LHCN-M2 (cell line): ENCODE results near the gene ARHGAP4. TPM values are rescaled to one million over a fixed set of nuclear protein-coding genes. Genes with fewer than 3 reads are reported as not detected.

Experiments used
- DNase-seq: peaks from one replicate; pipeline ENCODE4 v3.0.0-alpha.2; 2012; ENCODE audit warnings: low read depth
- total RNA-seq: library from RNA; depleted of rRNA; stranded (reverse); fragments of >200 nt; gene quantifications from 2 replicates; pipeline ENCODE4 v1.2.3, GENCODE V29; 2014

The ARHGAP4 gene
- total RNA-seq, 1 experiment from 2014 or later: 15.2 TPM

- DNase-seq: no peak
These were observed 43.5 kb downstream of the ARHGAP4 start for GRCh38 chrX:153882557-153882956.

GRCh38 chrX:153882086-153882498 is 44.0 kb downstream of the ARHGAP4 start:
- DNase-seq: no peak

- no peak for DNase-seq
These were observed 44.8 kb downstream of the ARHGAP4 start for GRCh38 chrX:153881281-153881680.

- DNase-seq: no peak
These were observed 45.6 kb downstream of the ARHGAP4 start for GRCh38 chrX:153880440-153880815.

GRCh38 chrX:153879741-153880439 is 46.2 kb downstream of the ARHGAP4 start:
- no peak for DNase-seq

GRCh38 chrX:153878969-153879653 is 47.0 kb downstream of the ARHGAP4 start:
- no peak for DNase-seq

GRCh38 chrX:153878345-153878744 is 47.7 kb downstream of the ARHGAP4 start:
- DNase-seq: no peak

- DNase-seq: no peak
These were observed 48.3 kb downstream of the ARHGAP4 start for GRCh38 chrX:153877571-153878261.

GRCh38 chrX:153876112-153876491 is 50.0 kb downstream of the ARHGAP4 start:
- DNase-seq: no peak

GRCh38 chrX:153875391-153876111 is 50.5 kb downstream of the ARHGAP4 start:
- peak; percentile 7 for DNase-seq

- no peak for DNase-seq
These were observed 51.5 kb downstream of the ARHGAP4 start for GRCh38 chrX:153874366-153875125.

GRCh38 chrX:153874085-153874365 is 52.0 kb downstream of the ARHGAP4 start:
- DNase-seq: no peak

- DNase-seq: no peak
These were observed 52.6 kb downstream of the ARHGAP4 start for GRCh38 chrX:153873282-153874084.

GRCh38 chrX:153871946-153872878 is 53.9 kb downstream of the ARHGAP4 start:
- DNase-seq: no peak

- DNase-seq: no peak
These were observed 54.6 kb downstream of the ARHGAP4 start for GRCh38 chrX:153871451-153871850.

GRCh38 chrX:153870791-153871360 is 55.2 kb downstream of the ARHGAP4 start:
- no peak for DNase-seq

GRCh38 chrX:153870288-153870690 is 55.8 kb downstream of the ARHGAP4 start:
- no peak for DNase-seq

- DNase-seq: no peak
These were observed 56.4 kb downstream of the ARHGAP4 start for GRCh38 chrX:153869473-153870287.
